HUES6 (cell line): Measurements from ENCODE around the gene FGF19.

Source experiments
- H3K27ac ChIP-seq: 2 replicates; pipeline ENCODE4 v1.7.0; 2013; ENCODE audit warnings: low read depth, mild to moderate bottlenecking, low read length, inconsistent platforms
- H3K27me3 ChIP-seq: 2 replicates; pipeline ENCODE4 v1.6.1; 2013; ENCODE audit warnings: low read length; ENCODE audit not compliant: control insufficient read depth, insufficient read depth
- H3K36me3 ChIP-seq: 2 replicates; pipeline ENCODE4 v1.6.1; 2013; ENCODE audit warnings: low read length; ENCODE audit not compliant: control insufficient read depth, insufficient read depth
- H3K4me1 ChIP-seq: 2 replicates; pipeline ENCODE4 v1.6.1; 2013; ENCODE audit warnings: low read length; ENCODE audit not compliant: control insufficient read depth, insufficient read depth
- H3K4me3 ChIP-seq: 2 replicates; pipeline ENCODE4 v1.5.1; 2013; ENCODE audit warnings: low read depth, low read length
- H3K9ac ChIP-seq: one replicate; pipeline ENCODE4 v1.6.1; 2013; ENCODE audit warnings: mild to moderate bottlenecking, low read length
- H3K9me3 ChIP-seq: 2 replicates; pipeline ENCODE4 v1.6.1; 2013; ENCODE audit warnings: low read depth, low read length; ENCODE audit not compliant: control insufficient read depth, insufficient read depth

The FGF19 gene, protein sequence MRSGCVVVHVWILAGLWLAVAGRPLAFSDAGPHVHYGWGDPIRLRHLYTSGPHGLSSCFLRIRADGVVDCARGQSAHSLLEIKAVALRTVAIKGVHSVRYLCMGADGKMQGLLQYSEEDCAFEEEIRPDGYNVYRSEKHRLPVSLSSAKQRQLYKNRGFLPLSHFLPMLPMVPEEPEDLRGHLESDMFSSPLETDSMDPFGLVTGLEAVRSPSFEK

GRCh38 chr11:69703768-69704507, at the start of gene FGF19:
Gene FGF19 (minus strand): TSS chr11:69704022. CDS start chr11:69703876, 146 bp downstream.
- H3K27ac ChIP-seq: peak within 1 kb of the TSS; percentile 97; the same call in 1 of the 2 replicates
- peaks cover 8% of the 10 kb centered on the region for H3K36me3 ChIP-seq
- peaks cover 55% of the 10 kb centered on the region for H3K4me1 ChIP-seq
- H3K4me3 ChIP-seq: peak within 1 kb of the TSS; percentile 80
- no peaks in the 10 kb centered on the region for H3K9me3 ChIP-seq
- H3K27me3 ChIP-seq: peaks cover 33% of the 10 kb centered on the region
- peak within 1 kb of the TSS; percentile 92 for H3K9ac ChIP-seq

GRCh38 chr11:69752890-69753289, 49.1 kb upstream of the FGF19 start:
- no peaks in the 10 kb centered on the region for H3K9me3 ChIP-seq
- no peaks in the 10 kb centered on the region for H3K27me3 ChIP-seq
- H3K4me1 ChIP-seq: peaks cover 30% of the 10 kb centered on the region
- H3K36me3 ChIP-seq: no peaks in the 10 kb centered on the region
- H3K4me3 ChIP-seq: no peak overlapping the region
- no peak overlapping the region for H3K9ac ChIP-seq
- H3K27ac ChIP-seq: no peak overlapping the region

DNA sequence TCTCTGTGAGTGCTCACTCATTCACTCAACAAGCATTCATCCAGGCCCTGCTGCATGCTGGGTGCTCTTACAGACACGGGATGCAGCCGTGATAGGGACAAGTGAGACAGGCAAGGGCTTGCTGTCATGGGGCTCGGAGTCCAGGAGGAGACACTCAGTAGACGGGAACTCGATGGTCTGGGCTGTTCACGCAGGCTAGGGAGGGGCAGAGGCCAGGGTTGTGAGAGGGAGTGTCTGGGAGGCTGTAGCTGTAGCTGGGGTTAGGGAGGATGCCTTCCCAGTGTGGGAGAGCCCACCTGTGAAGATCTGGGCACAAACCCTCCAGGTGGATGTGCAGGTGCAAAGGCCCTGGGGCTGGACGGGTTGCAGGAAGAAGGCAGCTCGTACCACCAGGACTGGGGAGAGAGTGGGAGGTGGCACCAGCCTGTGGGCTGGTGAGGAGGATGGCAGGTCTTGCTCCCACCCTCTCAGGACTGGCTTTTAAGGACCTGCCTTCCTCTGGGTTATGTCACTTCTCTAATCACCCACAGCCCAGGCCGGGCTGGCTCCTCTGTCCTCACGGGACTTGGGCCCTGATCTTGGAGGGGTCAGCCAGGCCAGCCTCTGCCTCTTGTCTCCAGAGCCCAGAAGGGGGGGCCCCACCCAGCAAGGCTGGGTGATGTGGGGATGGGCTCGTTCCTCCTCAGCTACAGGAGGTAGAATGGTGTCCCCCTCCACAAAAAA, 47.2 kb upstream of the FGF19 start:
- Histone ChIP-seq H3K36me3 (no peaks in the 10 kb centered on the region), H3K9me3 (no peaks in the 10 kb centered on the region), H3K27me3 (no peaks in the 10 kb centered on the region), H3K4me1 (peaks cover 43% of the 10 kb centered on the region), H3K4me3 (no peak overlapping the region), H3K27ac (no peak overlapping the region), H3K9ac (no peak overlapping the region)

DNA sequence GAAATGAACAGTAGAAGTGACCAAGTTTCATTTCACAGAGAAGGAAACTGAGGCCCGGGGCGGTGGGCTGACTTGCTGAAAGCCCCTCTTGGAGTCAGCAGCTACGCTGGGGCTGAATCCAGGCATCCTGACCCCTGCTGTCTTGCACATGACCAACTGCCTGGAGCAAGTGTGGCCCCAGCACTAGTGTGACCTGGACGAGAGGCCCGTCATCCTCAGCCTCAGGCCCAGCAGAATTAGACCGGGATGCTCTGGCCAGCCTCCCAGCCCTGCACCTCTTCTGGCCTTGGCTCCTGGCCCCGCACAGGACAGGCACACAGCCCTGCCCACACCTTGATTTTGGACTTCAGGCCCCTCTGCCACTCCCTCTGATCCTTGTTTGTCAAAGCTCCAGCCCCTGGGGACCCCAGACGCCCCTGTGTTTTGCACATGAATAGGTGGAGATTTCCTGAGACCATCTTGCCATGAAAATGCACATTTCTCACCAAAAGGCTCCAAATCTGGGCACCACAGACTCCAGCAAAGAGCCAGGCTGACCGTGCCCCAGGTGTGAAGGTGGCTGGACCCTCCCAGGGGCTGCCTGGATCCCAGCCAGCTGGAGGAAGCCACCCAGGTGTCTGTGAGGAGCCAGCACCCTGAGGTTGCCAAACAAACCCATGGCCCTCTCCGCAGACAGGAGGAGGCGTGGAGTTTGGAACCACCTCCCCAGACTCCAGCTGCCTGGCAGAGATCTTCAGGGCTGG, 46.5 kb upstream of the FGF19 start:
- Histone ChIP-seq H3K9me3 (no peaks in the 10 kb centered on the region), H3K27me3 (no peaks in the 10 kb centered on the region), H3K4me3 (no peak overlapping the region), H3K27ac (no peak overlapping the region), H3K9ac (no peak overlapping the region), H3K4me1 (peaks cover 51% of the 10 kb centered on the region), H3K36me3 (no peaks in the 10 kb centered on the region)

DNA sequence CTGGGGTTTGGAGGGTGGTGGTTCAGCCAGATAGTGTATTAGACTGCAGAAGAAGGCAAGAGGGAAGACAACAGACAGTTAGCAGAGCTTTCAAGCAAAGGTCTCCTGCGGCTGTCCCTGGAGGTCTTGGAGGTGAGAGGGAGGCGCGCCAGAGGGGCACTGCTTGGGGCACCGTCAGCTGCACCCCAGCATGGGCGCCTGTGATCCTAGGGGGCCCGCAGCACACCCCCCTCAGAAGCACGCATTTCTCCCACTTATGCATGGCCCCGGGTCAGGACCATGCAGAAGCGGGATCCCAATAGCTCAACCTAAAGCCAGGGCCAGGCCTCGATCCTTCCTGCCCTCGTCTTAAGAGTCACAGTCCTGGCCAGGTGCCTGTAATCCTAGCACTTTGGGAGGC, 44.8 kb upstream of the FGF19 start:
- Histone ChIP-seq H3K27me3 (no peaks in the 10 kb centered on the region), H3K9me3 (no peaks in the 10 kb centered on the region), H3K4me1 (peaks cover 53% of the 10 kb centered on the region), H3K4me3 (no peak overlapping the region), H3K27ac (no peak overlapping the region), H3K9ac (no peak overlapping the region), H3K36me3 (no peaks in the 10 kb centered on the region)

DNA sequence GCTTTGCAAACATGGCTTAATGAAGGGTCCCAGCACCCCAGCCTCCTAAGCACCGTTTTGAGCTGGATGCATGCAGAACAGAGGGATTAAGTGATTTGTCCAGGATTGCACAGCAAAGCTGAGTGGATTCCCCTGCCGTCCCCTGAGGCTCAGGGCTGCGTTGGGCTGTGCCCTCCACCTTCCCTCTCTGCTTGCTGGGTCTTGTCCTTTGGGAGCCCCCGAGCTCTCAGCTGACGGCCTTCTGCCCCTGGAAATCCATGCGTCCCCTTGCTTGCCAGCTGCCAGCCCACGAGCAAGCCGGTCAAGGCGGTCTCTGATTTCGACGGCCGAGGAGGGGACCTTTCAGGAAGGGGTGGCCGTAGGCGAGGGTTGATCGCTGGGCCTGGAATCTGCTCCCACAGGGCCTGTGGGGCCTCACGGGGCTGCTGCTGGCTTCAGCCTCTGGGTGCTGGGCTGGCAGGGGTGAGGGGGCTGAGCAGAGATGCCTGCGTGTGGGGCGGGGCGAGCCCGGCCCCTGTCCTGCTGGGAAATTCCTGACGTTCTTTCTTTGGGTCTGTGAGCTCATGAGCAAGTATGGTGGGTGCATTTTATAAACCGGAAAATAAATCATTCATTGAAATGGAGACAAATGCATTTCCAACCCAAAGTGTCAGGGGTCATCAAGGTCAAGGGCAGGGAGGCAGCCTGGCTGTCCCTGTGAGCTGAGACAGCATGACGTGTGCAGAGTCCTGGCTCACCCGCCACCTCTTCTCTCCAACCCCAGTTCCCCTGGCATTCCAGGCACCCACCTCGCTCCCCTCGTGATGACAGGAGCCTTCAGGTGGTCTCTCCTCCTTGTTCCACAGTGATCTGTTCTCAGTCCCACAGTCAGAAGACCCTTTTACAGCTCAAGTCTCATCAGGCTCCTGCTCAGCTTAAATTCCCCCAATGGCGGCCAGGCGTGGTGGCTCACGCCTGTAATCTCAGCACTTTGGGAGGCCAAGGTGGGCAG, 43.2 kb upstream of the FGF19 start:
- Histone ChIP-seq H3K9ac (no peak overlapping the region), H3K27ac (no peak overlapping the region), H3K4me1 (peaks cover 46% of the 10 kb centered on the region; the same call in 1 of the 2 replicates), H3K27me3 (no peaks in the 10 kb centered on the region), H3K36me3 (no peaks in the 10 kb centered on the region), H3K4me3 (no peak overlapping the region), H3K9me3 (no peaks in the 10 kb centered on the region)

- peaks cover 41% of the 10 kb centered on the region; the same call in 1 of the 2 replicates for H3K4me1 ChIP-seq
- H3K9ac ChIP-seq: no peak overlapping the region
- H3K9me3 ChIP-seq: no peaks in the 10 kb centered on the region
- no peak overlapping the region for H3K4me3 ChIP-seq
- H3K27me3 ChIP-seq: no peaks in the 10 kb centered on the region
- H3K27ac ChIP-seq: no peak overlapping the region
- no peaks in the 10 kb centered on the region for H3K36me3 ChIP-seq
Observed at GRCh38 chr11:69746140-69746539, 42.3 kb upstream of the FGF19 start.

DNA sequence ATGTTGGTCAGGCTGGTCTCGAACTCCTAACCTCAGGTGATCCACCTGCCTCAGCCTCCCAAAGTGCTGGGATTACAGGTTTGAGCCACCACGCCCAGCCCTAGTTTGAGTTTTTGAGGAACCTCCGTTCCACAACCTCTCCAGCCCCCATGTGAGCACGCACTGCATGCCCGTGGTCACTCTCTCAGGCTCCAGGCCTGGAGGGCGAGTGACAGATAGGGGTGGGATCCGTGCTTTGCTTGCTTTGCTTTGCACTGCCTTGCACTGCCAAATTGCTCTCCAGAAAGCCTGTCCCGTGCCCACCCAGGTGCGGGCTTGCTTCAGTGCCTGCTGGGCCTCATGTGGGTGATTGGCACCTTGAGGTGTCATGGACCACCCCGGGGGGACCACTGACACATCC, 41.4 kb upstream of the FGF19 start:
- Histone ChIP-seq H3K4me3 (no peak overlapping the region), H3K9ac (no peak overlapping the region), H3K27ac (no peak overlapping the region; the same call in 1 of the 2 replicates), H3K9me3 (no peaks in the 10 kb centered on the region), H3K4me1 (peaks cover 32% of the 10 kb centered on the region; the same call in 1 of the 2 replicates), H3K27me3 (no peaks in the 10 kb centered on the region), H3K36me3 (no peaks in the 10 kb centered on the region)

GRCh38 chr11:69744435-69744834, 40.6 kb upstream of the FGF19 start:
- peaks cover 28% of the 10 kb centered on the region; the same call in 1 of the 2 replicates for H3K4me1 ChIP-seq
- no peaks in the 10 kb centered on the region for H3K27me3 ChIP-seq
- no peaks in the 10 kb centered on the region for H3K36me3 ChIP-seq
- no peak overlapping the region for H3K4me3 ChIP-seq
- no peak overlapping the region for H3K27ac ChIP-seq
- H3K9ac ChIP-seq: no peak overlapping the region
- H3K9me3 ChIP-seq: no peaks in the 10 kb centered on the region

- Histone ChIP-seq H3K36me3 (no peaks in the 10 kb centered on the region), H3K27me3 (no peaks in the 10 kb centered on the region), H3K27ac (no peak overlapping the region), H3K4me1 (peaks cover 10% of the 10 kb centered on the region; the same call in 1 of the 2 replicates), H3K9me3 (peaks cover 29% of the 10 kb centered on the region), H3K4me3 (no peak overlapping the region), H3K9ac (no peak overlapping the region)
Observed at GRCh38 chr11:69734841-69735240, 31.0 kb upstream of the FGF19 start.
